ENCODE data around the gene NISCH. TPM values are rescaled to one million over a fixed set of nuclear protein-coding genes. Genes with fewer than 3 reads are reported as not detected.

Gene NISCH
- polyA plus RNA-seq, 4 donors: 87.4 to 139 (median 107) TPM

DNA sequence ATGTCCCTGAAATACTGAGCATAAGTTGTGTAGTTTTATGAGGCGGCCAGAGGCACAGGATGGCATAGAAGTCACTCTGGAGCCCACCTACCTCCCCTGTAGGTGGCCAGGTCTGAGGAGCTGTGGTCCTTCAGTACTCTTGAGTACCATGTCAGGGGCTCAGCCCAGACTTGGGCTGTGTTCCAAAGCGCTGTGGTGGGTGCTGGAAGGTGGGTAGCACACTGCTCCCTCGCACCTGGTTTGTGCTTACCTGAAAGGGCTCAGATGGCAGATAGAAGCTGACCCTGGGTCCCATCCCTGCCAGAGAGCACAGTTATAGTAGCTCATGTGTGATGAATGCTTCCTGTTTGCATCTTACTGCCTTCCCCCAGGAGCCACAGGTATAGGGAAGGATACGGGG is 15.5 kb downstream of the NISCH start:
- no peak for DNase-seq (ENCODE audit: low read depth in 4 of 4, low spot score in 3 of 4)

DNA sequence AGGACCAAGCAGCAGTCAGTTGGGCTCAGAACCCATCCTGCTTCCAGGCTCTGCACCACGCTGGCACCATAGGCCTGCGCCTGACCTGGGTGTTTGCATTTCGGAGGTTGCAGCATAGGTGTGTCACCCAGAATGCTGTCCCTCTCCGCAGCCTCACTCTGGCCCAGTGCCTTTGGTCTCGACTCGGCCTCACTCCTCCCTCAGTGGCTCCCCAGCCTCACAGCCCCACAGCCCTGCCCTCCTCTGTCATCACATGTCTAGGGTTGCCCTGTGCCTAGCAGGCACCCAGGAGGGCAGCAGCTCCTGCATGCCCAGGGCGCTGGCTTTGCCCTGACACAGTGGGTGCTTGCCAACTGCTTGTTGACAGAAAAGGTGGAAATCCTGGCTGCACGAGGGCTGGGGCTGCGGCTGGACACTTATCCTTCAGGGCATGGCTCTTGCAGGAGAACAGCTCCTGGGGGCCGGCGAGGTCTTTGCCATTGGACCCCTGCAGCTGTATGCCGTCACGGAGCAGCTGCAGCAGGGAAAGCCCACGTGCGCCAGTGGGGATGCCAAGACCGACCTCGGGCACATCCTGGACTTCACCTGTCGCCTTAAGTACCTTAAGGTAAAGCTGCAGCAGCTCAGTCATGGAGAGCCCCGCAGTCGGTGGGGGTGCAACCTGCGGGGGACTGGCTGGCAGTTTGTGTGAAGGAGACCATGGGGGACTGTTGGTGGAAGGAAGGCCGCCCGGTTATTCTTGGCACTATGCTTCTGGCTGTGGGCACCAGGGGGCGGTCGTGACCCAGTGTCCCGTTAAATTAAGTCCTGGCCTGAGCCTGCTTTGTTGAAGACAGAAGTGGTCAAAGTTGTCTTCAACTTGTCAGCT is 16.2 kb downstream of the NISCH start:
- DNase-seq (ENCODE audit: low read depth in 4 of 4, low spot score in 3 of 4): no peak

DNA sequence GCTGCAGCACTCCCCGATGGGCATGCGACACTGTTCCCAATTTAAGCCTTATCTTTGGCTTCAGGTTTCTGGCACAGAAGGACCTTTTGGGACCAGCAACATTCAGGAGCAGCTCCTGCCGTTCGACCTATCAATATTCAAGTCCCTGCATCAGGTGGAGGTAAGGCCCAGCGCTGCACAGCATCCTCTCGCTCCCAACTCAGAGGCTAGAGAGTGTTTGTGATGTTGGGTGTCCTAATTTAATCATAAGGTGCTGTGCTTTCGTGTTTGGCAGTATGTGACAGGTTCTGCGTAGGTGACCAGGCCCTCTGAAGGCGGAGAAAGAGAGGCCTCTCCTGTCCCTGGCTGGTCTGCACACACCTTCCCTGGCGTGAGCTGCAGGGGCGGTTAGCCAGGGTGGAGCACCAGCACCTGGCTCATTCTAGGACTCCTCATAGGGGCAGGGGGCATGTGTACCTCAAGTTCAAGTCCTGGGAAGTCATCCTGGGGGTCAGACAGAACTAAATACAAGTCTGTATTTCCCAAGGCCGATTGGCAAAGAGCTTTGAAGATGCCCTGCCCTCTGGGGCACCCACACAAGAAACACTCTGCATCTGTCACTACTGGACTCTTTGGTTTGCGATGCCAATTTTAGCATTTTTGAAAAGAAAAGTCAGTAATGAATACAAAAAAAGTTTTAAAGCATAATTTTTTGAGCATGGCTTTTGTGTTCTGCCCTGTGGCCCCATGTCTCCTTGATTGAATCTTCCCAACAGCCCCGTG is 17.0 kb downstream of the NISCH start:
- DNase-seq (ENCODE audit: low read depth in 4 of 4, low spot score in 3 of 4): no peak

DNA sequence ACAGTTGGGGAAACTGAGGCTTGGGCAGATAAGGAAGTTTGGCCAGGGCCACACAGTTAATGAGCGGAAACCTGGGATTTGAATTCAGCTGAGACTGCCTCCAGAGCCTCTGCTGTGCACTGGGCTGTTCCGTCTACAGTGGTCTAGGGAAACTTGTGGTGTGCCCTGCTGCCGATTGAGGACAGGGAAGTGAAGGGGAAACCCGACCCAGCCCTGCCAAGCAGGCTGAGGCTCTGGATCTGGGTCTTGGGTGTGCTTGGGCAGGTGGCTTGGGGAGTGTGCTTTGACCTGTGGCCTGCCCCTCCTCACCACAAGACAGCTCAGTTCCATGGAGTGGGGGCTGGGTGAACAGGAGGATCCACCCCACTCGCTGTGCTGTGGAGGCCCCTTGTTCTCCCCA is 17.6 kb downstream of the NISCH start:
- DNase-seq (ENCODE audit: low read depth in 4 of 4, low spot score in 3 of 4): no peak

DNA sequence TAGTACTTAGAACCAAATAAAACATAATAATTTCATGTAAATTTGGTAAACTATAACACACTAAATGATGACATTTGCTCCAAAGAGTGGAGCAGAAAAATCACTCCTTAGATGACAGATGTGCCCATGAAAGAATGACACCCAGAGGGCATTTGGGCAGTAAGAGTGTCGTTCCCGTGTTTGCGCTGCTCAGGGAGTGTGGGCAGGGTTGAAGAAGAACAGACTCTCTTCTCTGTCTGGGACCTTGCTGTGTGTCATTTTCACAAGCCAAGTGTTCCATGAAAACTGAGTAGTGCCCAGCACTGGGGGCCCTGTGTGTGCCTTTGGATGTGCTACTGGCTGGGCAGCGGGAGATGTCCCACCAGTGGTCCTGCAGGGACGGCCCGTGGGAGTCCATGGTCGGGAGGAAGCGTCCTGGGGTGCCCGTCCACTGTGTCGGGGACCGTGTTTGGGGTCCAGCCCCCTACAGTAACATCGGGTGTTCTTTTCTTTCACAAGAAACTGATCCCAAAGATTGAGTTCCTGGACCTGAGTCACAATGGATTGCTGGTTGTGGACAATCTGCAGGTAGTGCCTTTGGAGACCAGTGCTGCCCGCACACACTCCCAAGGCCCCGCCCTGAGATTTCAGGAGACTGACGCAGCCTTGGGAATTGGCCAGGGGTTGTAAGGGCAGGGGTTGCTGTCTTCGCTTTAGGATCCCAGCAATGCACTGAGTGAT is 21.8 kb downstream of the NISCH start:
- DNase-seq (ENCODE audit: low read depth in 4 of 4, low spot score in 3 of 4): no peak

DNA sequence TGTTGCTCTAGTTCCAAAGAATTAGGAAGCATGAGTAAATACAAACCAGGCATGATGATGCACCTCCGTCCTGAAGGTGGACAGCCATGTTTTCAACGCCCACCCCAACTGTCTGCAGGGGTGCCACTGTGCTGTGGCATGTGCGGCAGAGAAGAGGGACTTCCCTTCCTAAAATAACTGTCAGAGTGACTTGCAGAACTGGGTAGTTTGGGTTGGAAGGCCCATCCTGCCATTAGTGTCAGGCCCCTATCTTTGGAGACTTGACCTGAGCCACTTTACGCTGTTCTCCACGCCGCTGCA is 22.3 kb downstream of the NISCH start:
- DNase-seq (ENCODE audit: low read depth in 4 of 4, low spot score in 3 of 4): no peak

DNA sequence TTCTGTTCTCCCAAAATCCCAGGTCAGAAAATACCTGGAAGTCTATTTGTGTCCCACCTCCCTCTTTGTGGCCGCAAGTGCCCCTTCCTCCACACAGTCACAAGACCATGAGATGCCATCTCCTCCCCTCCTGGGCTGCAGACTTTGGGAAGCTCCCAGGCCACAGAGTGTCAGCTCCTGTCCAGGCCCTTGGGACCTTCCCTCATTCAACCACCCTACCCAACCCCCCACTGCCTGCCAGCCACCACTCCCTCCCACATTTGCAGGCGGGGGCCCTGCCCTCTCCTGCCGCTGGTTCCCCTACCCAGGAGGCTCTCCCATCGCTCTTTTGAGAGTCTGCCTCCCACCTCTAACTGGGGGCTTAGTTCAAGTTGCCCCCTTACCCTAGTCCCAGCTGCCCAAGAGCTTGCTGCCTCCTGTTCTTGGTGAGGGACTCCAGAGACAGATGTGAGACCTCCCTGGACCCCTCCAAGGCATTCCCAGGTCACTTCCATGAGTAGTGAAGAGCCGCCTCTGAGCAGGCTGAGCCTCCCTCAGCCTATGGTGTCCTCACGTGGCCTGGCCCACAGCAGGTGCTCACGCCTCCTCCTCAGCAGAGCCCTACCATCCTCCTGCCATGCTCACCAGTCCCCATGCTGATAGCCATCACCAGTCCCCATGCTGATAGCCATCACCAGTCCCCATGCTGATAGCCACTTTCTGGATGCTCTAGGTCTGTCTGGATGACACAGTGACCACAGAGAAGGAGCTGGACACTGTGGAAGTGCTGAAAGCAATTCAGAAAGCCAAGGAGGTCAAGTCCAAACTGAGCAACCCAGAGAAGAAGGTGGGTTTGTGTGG is 23.9 kb downstream of the NISCH start:
- DNase-seq (ENCODE audit: low read depth in 4 of 4, low spot score in 3 of 4): no peak

DNA sequence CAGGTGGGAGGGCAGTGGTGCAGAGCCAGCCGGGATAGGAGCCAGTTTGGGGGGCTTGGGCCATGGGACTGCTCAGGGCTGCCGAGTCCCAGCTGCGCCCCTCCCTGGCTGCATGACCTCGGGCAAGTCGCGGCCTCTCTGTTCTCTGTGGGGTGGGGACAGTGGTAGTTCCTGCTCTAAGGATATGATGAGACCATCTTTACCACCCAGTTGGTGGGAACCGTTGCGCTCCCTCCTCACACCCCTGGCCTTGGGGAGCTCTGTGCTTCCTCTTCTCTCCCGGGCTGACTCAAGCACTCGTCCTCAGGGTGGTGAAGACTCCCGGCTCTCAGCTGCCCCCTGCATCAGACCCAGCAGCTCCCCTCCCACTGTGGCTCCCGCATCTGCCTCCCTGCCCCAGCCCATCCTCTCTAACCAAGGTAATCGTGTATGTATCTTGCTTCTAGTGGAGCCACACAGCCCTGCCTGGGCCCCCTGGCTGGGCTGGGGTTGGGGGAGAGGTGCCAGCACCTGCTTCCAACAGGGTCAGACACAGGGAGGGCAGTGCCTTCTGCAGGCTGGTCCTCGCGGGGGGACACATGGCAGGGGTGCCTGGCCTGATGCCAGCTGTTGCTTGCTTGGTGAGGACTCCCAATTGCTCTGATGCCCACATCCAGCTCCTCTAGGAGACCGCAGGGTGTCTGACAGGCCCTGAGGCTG is 24.6 kb downstream of the NISCH start:
- no peak for DNase-seq (ENCODE audit: low read depth in 4 of 4, low spot score in 3 of 4)

DNA sequence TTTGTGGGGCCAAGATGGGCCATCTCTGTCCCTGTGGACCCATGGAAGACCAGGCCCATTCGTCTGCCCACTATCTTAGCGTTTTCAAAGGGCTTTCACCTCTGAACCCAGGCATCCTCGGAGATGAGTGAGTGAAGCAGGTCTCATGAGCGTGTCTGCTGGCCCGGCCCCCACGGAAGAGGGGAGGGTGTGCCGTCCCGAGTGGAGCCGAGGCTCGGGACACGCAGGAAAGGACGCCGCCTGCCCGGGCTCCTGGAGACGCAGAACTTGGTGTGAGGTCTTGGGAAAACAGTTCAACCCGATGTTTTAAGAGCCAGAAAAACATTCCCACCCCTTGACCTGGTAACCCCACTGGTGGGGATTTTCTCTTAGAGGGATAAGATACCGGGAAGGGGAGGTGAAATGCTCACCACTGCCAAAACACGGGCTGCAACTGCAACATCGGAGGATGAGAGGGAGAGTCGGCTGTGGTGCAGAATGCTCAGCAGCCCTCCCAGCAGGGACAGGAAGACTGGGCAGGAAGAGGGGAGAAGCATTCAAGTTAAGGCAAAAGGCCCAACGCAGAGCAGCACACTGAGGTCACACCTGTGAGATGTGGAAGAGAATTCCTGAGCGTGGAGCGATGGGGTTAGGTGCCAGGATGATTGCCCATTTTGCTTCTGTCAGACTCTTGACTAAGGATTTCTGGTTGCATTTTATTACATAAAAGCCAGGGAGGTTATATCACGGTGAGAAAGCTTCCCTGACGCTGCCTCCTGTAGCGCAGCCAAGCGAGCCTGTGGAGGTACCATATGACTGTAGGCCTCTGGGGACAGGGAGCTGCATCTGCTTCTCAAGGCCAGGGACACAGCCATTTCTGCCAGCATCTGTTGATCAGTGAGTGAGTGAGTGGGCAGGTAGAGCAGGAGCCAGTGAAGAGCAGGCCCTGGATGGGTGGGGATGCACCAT is 25.6 kb downstream of the NISCH start:
- DNase-seq (ENCODE audit: low read depth in 4 of 4, low spot score in 3 of 4): no peak

DNA sequence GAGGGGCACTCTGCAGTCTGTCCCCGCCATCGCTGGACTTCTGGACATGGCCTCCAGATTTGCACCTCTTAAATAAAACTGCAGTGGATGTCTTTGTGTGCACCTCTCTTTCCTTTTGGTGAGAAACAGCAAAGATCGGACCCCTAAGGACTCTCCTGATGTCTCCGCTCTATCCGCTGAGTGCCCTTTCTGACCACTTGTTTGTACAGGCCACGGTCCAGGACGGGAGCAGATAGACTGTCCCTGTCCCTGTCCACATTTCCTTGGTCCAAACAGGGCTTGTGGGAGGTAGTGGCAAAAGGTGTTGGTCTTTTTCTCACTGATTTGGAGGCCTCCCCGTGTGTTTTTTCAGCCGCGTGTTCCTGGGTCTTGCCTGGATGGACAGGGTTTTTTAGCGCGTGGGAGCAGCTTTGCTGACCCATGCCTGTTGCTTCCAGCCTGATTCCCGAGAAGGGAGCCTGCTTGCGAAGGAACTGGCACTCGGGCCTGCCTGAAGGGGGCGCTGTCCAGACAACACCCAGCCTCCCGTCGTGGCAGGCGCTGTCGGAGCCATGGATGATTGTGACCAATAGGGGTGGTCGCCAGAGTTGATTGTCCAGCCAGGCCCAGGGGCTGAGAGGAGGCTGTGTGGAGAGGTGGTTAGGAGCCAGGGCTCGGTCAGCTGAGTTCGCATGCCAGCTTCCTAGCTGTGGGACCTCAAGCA is 26.6 kb downstream of the NISCH start:
- no peak for DNase-seq (ENCODE audit: low read depth in 4 of 4, low spot score in 3 of 4)

DNA sequence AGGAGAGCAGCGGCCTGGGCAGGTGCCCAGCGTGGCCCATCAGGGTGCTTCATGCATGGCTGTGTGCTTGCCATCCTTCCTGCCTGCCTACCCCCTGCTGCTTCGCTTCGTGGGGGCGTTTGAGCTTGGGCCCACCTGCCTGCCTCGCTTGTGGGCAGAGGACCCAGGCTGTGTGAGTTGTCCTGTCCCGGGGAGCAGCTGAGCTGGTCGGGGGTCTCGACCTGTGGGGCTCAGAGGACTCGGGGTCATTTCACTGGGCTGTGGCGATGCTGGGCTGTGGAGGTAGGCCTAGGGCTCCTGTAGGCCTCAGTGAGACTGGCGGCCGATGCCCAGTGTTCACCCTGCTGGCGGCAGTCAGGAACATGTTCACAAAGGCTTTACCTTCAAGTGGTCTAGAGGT is 27.7 kb downstream of the NISCH start:
- no peak for DNase-seq (ENCODE audit: low read depth in 4 of 4, low spot score in 3 of 4)

DNA sequence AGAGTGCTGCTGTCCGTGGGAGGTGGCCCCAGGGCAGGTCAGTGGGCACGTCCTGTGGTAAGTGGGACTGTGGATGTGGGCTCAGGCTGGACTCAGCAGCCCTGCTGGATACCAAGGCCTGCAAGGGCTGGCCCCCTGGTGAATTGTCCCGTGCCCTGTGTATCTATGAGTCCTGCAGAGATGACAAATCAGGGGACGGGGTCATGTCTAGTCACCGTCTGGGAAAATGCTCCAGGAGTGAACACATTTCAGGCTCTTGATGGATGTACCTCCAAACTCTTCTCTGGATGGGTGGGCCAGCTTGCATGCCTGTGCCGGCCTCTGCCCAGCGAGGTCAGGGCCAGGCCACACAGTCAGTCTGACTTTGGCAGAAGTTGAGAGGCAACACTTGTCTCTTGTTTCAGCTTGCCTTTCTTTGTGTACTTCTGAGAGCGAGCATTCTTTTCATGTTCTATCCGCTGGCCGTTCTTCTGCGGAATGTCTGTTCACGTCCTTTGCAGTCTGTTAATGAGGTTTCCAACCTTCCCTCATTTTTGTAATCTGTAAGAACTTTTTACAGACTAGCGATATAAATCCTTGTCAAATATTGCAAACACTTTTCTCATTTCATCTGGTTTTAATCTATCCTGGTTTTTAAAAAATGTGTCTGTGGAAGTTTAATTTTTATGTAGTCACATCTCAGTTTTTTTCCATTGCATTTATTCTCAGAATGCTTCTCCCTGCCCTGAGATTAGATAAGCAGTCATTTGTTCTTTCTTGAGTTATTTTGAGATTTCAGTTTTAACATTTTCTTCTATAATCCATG is 28.4 kb downstream of the NISCH start:
- DNase-seq (ENCODE audit: low read depth in 4 of 4, low spot score in 3 of 4): peak in 1 of 4 donors; percentile 12

DNA sequence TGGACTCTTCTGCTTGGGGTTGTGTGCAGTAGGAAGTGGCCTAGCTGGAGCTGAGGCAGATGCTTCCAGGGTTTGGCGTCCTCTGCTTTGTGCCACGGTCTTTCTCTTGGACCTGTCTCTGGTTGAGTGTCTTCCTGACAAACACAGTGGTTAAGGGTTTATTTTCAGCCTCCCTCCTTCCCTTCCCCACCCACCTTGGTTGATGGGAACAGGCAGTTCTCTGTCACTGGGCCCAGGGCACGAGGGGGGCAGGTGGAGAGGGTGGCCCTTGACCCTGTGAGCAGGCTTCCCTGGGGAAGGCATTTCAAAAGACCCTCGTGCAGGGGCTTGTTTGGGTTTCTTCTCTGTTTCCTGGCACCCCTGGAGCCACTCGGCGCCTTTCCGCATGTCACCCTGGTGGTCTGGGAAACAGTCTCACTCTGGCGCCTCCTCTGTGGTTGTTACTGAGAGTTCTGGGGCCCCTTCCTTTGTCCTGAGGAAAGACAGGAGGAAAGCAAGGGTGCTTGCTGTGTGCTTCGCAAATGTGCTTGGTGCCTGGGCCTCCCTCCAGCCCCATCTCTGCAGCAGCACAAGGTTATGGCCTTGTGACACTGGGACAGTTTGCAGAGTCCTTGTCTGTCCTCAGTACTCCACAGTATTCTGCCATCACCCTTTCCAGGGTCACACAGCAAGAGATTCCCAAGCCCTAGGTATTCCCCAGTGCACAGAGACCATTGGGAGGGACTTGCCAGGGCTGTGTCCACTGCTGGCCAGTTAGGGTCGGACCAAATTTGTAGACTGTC is 29.5 kb downstream of the NISCH start:
- no peak for DNase-seq (ENCODE audit: low read depth in 4 of 4, low spot score in 3 of 4)

DNA sequence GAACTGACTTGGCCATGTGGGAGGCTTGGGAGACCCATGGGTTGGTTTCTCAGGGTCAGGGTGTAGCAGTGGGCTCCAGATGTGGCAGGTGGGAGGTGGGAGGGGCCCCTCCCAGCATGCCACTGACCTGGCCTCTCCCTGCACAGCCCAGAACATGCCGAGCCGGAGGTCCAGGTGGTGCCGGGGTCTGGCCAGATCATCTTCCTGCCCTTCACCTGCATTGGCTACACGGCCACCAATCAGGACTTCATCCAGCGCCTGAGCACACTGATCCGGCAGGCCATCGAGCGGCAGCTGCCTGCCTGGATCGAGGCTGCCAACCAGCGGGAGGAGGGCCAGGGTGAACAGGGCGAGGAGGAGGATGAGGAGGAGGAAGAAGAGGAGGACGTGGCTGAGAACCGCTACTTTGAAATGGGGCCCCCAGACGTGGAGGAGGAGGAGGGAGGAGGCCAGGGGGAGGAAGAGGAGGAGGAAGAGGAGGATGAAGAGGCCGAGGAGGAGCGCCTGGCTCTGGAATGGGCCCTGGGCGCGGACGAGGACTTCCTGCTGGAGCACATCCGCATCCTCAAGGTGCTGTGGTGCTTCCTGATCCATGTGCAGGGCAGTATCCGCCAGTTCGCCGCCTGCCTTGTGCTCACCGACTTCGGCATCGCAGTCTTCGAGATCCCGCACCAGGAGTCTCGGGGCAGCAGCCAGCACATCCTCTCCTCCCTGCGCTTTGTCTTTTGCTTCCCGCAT is 31.8 kb downstream of the NISCH start:
- DNase-seq (ENCODE audit: low read depth in 4 of 4, low spot score in 3 of 4): no peak

DNA sequence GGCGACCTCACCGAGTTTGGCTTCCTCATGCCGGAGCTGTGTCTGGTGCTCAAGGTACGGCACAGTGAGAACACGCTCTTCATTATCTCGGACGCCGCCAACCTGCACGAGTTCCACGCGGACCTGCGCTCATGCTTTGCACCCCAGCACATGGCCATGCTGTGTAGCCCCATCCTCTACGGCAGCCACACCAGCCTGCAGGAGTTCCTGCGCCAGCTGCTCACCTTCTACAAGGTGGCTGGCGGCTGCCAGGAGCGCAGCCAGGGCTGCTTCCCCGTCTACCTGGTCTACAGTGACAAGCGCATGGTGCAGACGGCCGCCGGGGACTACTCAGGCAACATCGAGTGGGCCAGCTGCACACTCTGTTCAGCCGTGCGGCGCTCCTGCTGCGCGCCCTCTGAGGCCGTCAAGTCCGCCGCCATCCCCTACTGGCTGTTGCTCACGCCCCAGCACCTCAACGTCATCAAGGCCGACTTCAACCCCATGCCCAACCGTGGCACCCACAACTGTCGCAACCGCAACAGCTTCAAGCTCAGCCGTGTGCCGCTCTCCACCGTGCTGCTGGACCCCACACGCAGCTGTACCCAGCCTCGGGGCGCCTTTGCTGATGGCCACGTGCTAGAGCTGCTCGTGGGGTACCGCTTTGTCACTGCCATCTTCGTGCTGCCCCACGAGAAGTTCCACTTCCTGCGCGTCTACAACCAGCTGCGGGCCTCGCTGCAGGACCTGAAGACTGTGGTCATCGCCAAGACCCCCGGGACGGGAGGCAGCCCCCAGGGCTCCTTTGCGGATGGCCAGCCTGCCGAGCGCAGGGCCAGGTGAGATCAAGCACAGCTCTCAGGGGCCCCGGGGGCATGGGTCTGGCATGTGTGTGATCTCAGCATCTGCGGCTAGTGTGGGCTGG is 32.6 kb downstream of the NISCH start:
- DNase-seq (ENCODE audit: low read depth in 4 of 4, low spot score in 3 of 4): no peak
